Rectal smooth muscle tissue (tissue), 1 donor: ENCODE data around the gene PPAN.

Source experiments
- H3K27ac ChIP-seq: one replicate; pipeline ENCODE4 v1.7.0; 2013; ENCODE audit warnings: low read depth, low read length, inconsistent platforms
- H3K27me3 ChIP-seq: one replicate; pipeline ENCODE4 v1.7.0; 2013; ENCODE audit warnings: low read length; ENCODE audit not compliant: control insufficient read depth, insufficient read depth
- H3K36me3 ChIP-seq: one replicate; pipeline ENCODE4 v1.7.0; 2013; ENCODE audit warnings: low read length; ENCODE audit not compliant: control insufficient read depth, insufficient read depth
- H3K4me1 ChIP-seq: one replicate; pipeline ENCODE4 v1.7.0; 2013; ENCODE audit warnings: low read length; ENCODE audit not compliant: control insufficient read depth, insufficient read depth
- H3K4me3 ChIP-seq: one replicate; pipeline ENCODE4 v1.7.0; 2013; ENCODE audit warnings: low read length
- H3K9ac ChIP-seq: one replicate; pipeline ENCODE4 v1.7.0; 2013; ENCODE audit warnings: low read length

Gene PPAN

DNA sequence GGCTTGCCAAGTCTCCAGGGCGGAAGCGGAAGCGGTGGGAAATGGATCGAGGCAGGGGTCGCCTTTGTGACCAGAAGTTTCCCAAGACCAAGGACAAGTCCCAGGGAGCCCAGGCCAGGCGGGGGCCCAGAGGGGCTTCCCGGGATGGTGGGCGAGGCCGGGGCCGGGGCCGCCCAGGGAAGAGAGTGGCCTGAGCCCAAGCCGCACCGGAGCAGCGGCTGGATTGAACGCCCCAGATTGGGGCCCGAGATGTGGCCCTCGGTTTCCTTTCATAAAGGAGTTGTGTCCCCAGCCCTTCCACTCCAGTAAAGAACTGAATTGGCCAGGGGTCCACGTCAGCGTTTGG is 4.8 kb downstream of the PPAN start:
- Histone ChIP-seq H3K4me1 (peaks cover 6% of the 10 kb centered on the region), H3K9ac (no peak overlapping the region), H3K36me3 (peaks cover 38% of the 10 kb centered on the region), H3K27me3 (no peaks in the 10 kb centered on the region), H3K27ac (no peak overlapping the region), H3K4me3 (no peak overlapping the region)

GRCh38 chr19:10111405-10111811 is 5.2 kb downstream of the PPAN start, which contains the start of gene P2RY11:
Gene P2RY11 (plus strand): TSS chr19:10111693. CDS start chr19:10111722, 29 bp downstream.
- H3K9ac ChIP-seq, result no peak within 1 kb of the TSS
- no peak within 1 kb of the TSS for H3K27ac ChIP-seq
- peaks cover 43% of the 10 kb centered on the region for H3K36me3 ChIP-seq
- H3K4me3 ChIP-seq, result no peak within 1 kb of the TSS
- H3K27me3 ChIP-seq, result no peaks in the 10 kb centered on the region
- H3K4me1 ChIP-seq, result peaks cover 6% of the 10 kb centered on the region

DNA sequence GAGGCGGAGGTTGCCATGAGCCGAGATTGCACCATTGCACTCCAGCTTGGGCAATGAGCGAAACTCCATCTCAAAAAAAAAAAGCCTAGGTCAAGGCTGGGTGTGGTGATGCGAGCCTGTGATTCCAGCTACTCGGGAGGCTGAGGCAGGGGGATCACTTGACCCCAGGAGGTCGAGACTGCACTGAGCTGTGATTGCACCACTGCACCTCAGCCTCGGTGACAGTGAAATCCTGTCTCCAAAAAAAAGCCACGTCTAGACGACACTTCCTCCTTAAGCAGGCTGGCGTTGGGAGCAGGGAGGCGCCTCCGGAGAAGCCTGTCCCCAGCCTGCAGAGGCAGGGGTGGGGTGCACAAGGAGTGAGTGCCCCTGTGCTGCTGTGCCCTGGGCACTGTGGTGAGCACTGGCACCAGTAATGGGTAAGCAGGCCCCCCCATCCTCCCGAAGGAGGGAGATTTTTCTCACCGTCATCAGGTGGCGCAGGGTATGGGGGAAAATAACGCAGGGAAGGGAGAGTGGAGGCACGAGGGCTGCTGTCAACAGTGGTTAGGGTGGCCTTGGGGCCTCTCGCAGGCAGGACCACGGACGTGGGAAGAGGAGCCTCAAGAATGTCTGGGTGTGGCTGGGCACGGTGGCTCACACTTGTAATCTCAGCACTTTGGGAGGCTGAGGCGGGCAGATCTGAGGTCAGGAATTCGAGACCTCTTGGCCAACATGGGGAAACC is 6.0 kb downstream of the PPAN start:
- Histone ChIP-seq H3K36me3 (peaks cover 49% of the 10 kb centered on the region), H3K4me1 (no peaks in the 10 kb centered on the region), H3K27me3 (no peaks in the 10 kb centered on the region), H3K27ac (no peak overlapping the region), H3K9ac (no peak overlapping the region), H3K4me3 (no peak overlapping the region)

DNA sequence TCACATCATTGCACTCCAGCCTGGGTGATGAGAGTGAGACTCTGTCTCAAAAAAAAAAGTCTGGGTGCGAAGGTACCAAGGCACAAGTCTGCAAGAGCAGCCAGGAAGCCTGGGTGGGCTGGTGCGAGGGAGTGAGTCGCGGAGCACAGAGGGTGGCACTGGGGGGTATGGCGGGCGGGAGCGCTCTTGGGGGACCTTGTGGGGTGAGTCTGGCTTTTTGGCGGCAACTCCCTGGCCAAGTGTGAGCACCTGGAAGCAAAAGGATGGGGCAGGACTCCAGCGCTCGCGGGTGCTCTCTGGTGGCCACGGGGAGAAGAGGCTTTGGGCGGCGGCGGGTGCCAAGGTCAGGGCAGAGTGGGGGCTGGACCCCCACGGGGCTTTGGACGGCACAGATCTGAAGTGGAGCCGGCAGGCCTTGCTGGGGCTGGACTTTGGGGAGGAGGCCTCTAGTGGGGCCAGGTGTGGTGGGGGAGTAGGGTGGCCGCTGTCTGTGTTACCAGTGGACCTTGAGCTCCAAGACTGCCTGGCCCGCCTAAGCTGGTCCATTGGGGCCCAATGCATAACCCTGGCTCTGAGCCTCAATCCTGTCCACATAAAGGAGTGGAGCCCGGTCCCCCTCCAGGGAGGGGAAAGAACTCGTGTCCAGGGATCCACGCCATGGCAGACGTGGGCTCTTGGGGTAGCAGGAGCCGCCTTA is 6.9 kb downstream of the PPAN start:
- H3K4me1 ChIP-seq, result no peaks in the 10 kb centered on the region
- H3K36me3 ChIP-seq, result peaks cover 50% of the 10 kb centered on the region
- no peak overlapping the region for H3K27ac ChIP-seq
- no peaks in the 10 kb centered on the region for H3K27me3 ChIP-seq
- H3K9ac ChIP-seq, result no peak overlapping the region
- no peak overlapping the region for H3K4me3 ChIP-seq

DNA sequence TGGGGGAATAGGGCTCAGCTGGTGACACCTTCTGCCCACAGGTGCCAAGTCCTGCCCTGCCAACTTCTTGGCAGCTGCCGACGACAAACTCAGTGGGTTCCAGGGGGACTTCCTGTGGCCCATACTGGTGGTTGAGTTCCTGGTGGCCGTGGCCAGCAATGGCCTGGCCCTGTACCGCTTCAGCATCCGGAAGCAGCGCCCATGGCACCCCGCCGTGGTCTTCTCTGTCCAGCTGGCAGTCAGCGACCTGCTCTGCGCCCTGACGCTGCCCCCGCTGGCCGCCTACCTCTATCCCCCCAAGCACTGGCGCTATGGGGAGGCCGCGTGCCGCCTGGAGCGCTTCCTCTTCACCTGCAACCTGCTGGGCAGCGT is 7.4 kb downstream of the PPAN start:
- Histone ChIP-seq H3K27ac (no peak overlapping the region), H3K9ac (no peak overlapping the region), H3K4me3 (no peak overlapping the region), H3K4me1 (no peaks in the 10 kb centered on the region), H3K27me3 (no peaks in the 10 kb centered on the region), H3K36me3 (peaks cover 47% of the 10 kb centered on the region)

GRCh38 chr19:10113964-10114650 is 7.9 kb downstream of the PPAN start:
- Histone ChIP-seq H3K4me3 (no peak overlapping the region), H3K36me3 (peaks cover 47% of the 10 kb centered on the region), H3K4me1 (peaks cover 4% of the 10 kb centered on the region), H3K27me3 (no peaks in the 10 kb centered on the region), H3K9ac (no peak overlapping the region), H3K27ac (no peak overlapping the region)

- H3K27ac ChIP-seq, result no peak overlapping the region
- H3K4me1 ChIP-seq, result peaks cover 5% of the 10 kb centered on the region
- peaks cover 40% of the 10 kb centered on the region for H3K36me3 ChIP-seq
- no peak overlapping the region for H3K9ac ChIP-seq
- H3K4me3 ChIP-seq, result no peak overlapping the region
- no peaks in the 10 kb centered on the region for H3K27me3 ChIP-seq
Observed at GRCh38 chr19:10114651-10115391, 8.7 kb downstream of the PPAN start.

DNA sequence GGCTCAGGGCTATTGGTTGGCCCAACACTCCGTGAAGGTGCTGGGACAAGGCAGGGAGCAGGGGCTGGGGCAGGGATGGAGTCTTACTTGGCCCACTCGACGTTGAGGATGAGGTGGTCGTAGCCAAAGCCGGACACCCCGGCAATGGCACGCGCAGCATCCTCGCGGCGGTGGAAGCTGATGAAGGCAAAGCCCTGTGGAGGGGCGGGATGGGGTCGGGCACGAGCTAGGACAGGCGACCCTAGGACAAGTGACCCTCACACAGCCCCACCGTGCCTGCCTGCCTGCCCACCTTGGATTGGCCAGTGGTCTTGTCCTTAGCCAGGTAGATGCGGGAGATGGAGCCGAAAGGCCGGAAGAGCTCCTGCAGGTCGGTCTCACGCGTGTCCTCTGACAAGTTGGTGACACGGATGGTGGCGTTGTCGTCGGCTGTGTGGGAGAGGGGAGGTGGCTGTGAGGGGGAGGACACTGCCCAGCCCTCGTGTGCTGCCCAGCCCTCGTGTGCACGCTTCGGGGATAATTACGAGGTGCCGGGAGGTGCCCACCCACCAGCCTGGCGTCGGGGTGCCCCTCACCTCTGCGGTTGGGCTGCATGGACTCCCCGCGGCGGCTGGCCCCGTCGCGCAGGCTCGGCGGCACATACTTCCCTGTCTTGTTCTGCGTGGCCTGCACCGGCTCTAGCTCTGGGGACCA is 9.4 kb downstream of the PPAN start:
- Histone ChIP-seq H3K27ac (no peak overlapping the region), H3K4me3 (no peak overlapping the region), H3K9ac (no peak overlapping the region), H3K27me3 (no peaks in the 10 kb centered on the region), H3K36me3 (peaks cover 33% of the 10 kb centered on the region), H3K4me1 (peaks cover 5% of the 10 kb centered on the region)

GRCh38 chr19:10116085-10116865 is 10.1 kb downstream of the PPAN start:
- Histone ChIP-seq H3K4me1 (peaks cover 5% of the 10 kb centered on the region), H3K36me3 (peaks cover 28% of the 10 kb centered on the region), H3K27ac (no peak overlapping the region), H3K9ac (no peak overlapping the region), H3K4me3 (no peak overlapping the region), H3K27me3 (no peaks in the 10 kb centered on the region)

GRCh38 chr19:10116866-10117616 is 10.9 kb downstream of the PPAN start:
- H3K27ac ChIP-seq, result no peak overlapping the region

DNA sequence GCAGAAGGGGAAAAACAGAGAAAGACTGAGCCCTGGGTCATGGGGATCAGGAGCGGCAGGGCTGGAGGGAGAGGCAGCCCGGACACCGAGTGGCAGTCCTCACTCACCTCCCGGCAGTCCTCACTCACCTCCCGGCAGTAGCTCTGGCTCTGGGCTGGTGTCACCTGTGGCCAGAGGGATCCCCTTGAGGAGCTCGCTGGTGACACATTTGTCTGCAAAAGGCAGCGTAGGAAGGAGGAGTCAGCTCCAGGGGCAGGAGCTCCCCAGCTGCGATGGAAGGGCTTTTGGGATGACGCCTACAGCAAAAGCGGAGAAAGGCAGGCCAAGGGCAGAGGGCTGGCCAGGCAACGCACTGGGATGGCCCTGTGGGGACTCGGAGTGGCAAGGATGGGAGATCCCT is 12.8 kb downstream of the PPAN start:
- peak overlapping the region; percentile 73 for H3K4me3 ChIP-seq
- H3K36me3 ChIP-seq, result peaks cover 27% of the 10 kb centered on the region
- H3K27ac ChIP-seq, result no peak overlapping the region
- H3K4me1 ChIP-seq, result peaks cover 5% of the 10 kb centered on the region
- H3K27me3 ChIP-seq, result no peaks in the 10 kb centered on the region
- peak overlapping the region; percentile 87 for H3K9ac ChIP-seq

More at GRCh38 chr19:10116866-10117616, 10.9 kb downstream of the PPAN start:
- no peaks in the 10 kb centered on the region for H3K27me3 ChIP-seq
- H3K4me1 ChIP-seq, result peaks cover 5% of the 10 kb centered on the region
- no peak overlapping the region for H3K4me3 ChIP-seq
- H3K36me3 ChIP-seq, result peaks cover 27% of the 10 kb centered on the region
- H3K9ac ChIP-seq, result no peak overlapping the region
